ENCODE data around the gene GSAP. TPM values are rescaled to one million over a fixed set of nuclear protein-coding genes. Genes with fewer than 3 reads are reported as not detected.

The GSAP gene
- polyA plus RNA-seq, 1 of the 3 experiments (the other 2 are of a cell fraction) = 5.9 TPM

DNA sequence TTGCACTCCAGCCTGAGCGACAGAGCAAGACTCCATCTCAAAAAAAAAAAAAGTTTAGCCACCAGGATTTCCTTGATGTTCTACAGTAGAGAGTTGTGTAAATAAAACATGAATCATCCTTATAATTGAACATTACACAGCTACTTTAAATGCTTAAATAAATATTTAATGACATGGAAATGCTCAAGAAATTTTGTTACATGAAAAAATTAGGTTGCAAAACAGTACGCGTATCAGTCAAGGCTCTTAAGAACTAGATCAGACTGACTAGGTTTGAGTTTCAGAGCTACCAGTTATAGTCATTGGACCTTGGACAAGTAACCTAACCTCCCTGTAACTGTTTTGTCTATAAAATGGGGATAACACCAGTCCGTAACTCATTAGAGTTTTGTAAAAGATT is 38.7 kb upstream of the GSAP start:
- Histone ChIP-seq H3K4me2 (peak overlapping the region; percentile 26; the same call in 1 of the 2 replicates), H2AFZ (ENCODE audit: low read depth) (no peak overlapping the region), H3K36me3 (replicated peaks in 1 of 2; ENCODE audit: control insufficient read depth in 1 of 2, insufficient read depth in 2 of 2, low read length in 1 of 2) (no peaks in the 10 kb centered on the region), H3K27ac (ENCODE audit: low read depth in 2 of 2, low read length in 1 of 2) (peak overlapping the region in 1 of 2 experiments; percentile 0; a peak in 1 of 4 replicates), H3K9me2 (no peaks in the 10 kb centered on the region), H3F3A (replicated peaks; ENCODE audit: insufficient read depth) (peaks cover 4% of the 10 kb centered on the region), H3K4me3 (ENCODE audit: low read depth in 2 of 2, low read length in 1 of 2) (no peak overlapping the region), H3K27me3 (ENCODE audit: insufficient read depth) (no peaks in the 10 kb centered on the region), H3K79me2 (ENCODE audit: insufficient read depth) (no peaks in the 10 kb centered on the region), H3K9ac (no peak overlapping the region), H3K9me3 (no peaks in the 10 kb centered on the region), H4K20me1 (ENCODE audit: insufficient read depth) (no peaks in the 10 kb centered on the region), H3K4me1 (ENCODE audit: control insufficient read depth in 1 of 2, insufficient read depth in 2 of 2, low read depth in 1 of 2, low read length in 1 of 2) (peaks cover 0 to 11% of the 10 kb centered on the region in 2 experiments; a peak in 3 of 4 replicates)
- WGBS (ENCODE audit: low lambda C conversion rate) = 87% methylated on average over 4 of the region's 4 CpGs
- ChIA-PET POLR2A (no interaction called here), CTCF (interaction anchor here (0.9 to 2.5 kb wide), 2 partner anchors 19 to 204 kb away, joined by 3 to 7 read pairs; no protein-coding TSS in a partner anchor)
- DNase-seq = no peak
- no peak for TF ChIP-seq TAF1 (IDR thresholded peaks at IDR 0.05; ENCODE audit: borderline replicate concordance, low read depth, low read length)
- no peak for TF ChIP-seq ELF1 (IDR thresholded peaks at IDR 0.05)
- no peak for TF ChIP-seq FOSL2 (IDR thresholded peaks at IDR 0.05; ENCODE audit: borderline replicate concordance, low read depth)
- no peak for TF ChIP-seq USF1 (IDR thresholded peaks at IDR 0.05; ENCODE audit: borderline replicate concordance, low read depth)

DNA sequence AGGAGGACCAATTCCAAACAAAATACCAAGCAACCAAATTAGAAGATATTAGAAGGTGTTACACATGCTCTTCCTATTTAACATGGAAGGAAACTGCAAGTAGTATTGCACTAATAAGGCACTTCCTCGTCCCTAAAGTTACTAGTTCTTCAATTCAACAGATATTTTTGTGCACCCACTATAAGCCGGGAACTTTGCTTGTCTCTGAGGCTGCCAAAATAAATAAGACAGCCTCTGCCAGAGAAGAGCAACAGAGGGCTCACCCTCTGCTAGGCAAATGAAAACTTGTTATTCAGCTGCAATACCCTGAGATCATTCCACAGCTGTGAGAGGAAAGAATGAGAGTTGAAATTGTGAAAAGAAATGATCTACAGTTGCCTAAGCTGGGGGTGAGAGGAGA is 37.4 kb upstream of the GSAP start:
- H2AFZ ChIP-seq (ENCODE audit: low read depth) = no peak overlapping the region
- H4K20me1 ChIP-seq (ENCODE audit: insufficient read depth) = no peaks in the 10 kb centered on the region
- 54% methylated on average over 2 of the region's 2 CpGs for WGBS (ENCODE audit: low lambda C conversion rate)
- H3K79me2 ChIP-seq (ENCODE audit: insufficient read depth) = no peaks in the 10 kb centered on the region
- peaks cover 4% of the 10 kb centered on the region for H3F3A ChIP-seq (replicated peaks; ENCODE audit: insufficient read depth)
- H3K9ac ChIP-seq = no peak overlapping the region
- H3K36me3 ChIP-seq (replicated peaks in 1 of 2; ENCODE audit: control insufficient read depth in 1 of 2, insufficient read depth in 2 of 2, low read length in 1 of 2) = no peaks in the 10 kb centered on the region
- H3K4me1 ChIP-seq (ENCODE audit: control insufficient read depth in 1 of 2, insufficient read depth in 2 of 2, low read depth in 1 of 2, low read length in 1 of 2) = peaks cover 0 to 11% of the 10 kb centered on the region in 2 experiments; a peak in 3 of 4 replicates
- peak overlapping the region; percentile 36 for H3K4me2 ChIP-seq
- no peaks in the 10 kb centered on the region for H3K27me3 ChIP-seq (ENCODE audit: insufficient read depth)
- TF ChIP-seq TAF1 (IDR thresholded peaks at IDR 0.05; ENCODE audit: borderline replicate concordance, low read depth, low read length) = no peak
- TF ChIP-seq RAD21 (IDR thresholded peaks at IDR 0.05; ENCODE audit: low read length) = no peak
- no peak for TF ChIP-seq SIN3A (IDR thresholded peaks at IDR 0.05; ENCODE audit: borderline replicate concordance, low read depth, low read length)
- TF ChIP-seq RXRA (IDR thresholded peaks at IDR 0.05; ENCODE audit: borderline replicate concordance, low read depth) = no peak
- no peak for TF ChIP-seq MEF2A (IDR thresholded peaks at IDR 0.05; ENCODE audit: borderline replicate concordance, low read depth)
- no peak for TF ChIP-seq CHD2 (IDR thresholded peaks at IDR 0.05; ENCODE audit: low read length, partially characterized antibody)
- no peak for TF ChIP-seq RCOR1 (IDR thresholded peaks at IDR 0.05; ENCODE audit: low read length)
- TF ChIP-seq, protein P1, sequence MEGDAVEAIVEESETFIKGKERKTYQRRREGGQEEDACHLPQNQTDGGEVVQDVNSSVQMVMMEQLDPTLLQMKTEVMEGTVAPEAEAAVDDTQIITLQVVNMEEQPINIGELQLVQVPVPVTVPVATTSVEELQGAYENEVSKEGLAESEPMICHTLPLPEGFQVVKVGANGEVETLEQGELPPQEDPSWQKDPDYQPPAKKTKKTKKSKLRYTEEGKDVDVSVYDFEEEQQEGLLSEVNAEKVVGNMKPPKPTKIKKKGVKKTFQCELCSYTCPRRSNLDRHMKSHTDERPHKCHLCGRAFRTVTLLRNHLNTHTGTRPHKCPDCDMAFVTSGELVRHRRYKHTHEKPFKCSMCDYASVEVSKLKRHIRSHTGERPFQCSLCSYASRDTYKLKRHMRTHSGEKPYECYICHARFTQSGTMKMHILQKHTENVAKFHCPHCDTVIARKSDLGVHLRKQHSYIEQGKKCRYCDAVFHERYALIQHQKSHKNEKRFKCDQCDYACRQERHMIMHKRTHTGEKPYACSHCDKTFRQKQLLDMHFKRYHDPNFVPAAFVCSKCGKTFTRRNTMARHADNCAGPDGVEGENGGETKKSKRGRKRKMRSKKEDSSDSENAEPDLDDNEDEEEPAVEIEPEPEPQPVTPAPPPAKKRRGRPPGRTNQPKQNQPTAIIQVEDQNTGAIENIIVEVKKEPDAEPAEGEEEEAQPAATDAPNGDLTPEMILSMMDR (IDR thresholded peaks at IDR 0.05) = no peak
- no peak for TF ChIP-seq FOXJ3 (CRISPR knock-in tag; IDR thresholded peaks at IDR 0.05)
- TF ChIP-seq RFX5 (IDR thresholded peaks at IDR 0.05; ENCODE audit: low read length) = no peak
- no peak for TF ChIP-seq ZBTB33 (IDR thresholded peaks at IDR 0.05; ENCODE audit: borderline replicate concordance, low read depth)
- no peak for TF ChIP-seq USF1 (IDR thresholded peaks at IDR 0.05; ENCODE audit: borderline replicate concordance, low read depth)
- no peak for TF ChIP-seq NFIC (IDR thresholded peaks at IDR 0.05; ENCODE audit: borderline replicate concordance)
- TF ChIP-seq TEAD4 (IDR thresholded peaks at IDR 0.05; ENCODE audit: borderline replicate concordance, insufficient read depth) = no peak
- no peak for TF ChIP-seq ELF1 (IDR thresholded peaks at IDR 0.05)
- TF ChIP-seq SMC3 (IDR thresholded peaks at IDR 0.05; ENCODE audit: low read depth, low read length) = no peak
- TF ChIP-seq, protein P2, sequence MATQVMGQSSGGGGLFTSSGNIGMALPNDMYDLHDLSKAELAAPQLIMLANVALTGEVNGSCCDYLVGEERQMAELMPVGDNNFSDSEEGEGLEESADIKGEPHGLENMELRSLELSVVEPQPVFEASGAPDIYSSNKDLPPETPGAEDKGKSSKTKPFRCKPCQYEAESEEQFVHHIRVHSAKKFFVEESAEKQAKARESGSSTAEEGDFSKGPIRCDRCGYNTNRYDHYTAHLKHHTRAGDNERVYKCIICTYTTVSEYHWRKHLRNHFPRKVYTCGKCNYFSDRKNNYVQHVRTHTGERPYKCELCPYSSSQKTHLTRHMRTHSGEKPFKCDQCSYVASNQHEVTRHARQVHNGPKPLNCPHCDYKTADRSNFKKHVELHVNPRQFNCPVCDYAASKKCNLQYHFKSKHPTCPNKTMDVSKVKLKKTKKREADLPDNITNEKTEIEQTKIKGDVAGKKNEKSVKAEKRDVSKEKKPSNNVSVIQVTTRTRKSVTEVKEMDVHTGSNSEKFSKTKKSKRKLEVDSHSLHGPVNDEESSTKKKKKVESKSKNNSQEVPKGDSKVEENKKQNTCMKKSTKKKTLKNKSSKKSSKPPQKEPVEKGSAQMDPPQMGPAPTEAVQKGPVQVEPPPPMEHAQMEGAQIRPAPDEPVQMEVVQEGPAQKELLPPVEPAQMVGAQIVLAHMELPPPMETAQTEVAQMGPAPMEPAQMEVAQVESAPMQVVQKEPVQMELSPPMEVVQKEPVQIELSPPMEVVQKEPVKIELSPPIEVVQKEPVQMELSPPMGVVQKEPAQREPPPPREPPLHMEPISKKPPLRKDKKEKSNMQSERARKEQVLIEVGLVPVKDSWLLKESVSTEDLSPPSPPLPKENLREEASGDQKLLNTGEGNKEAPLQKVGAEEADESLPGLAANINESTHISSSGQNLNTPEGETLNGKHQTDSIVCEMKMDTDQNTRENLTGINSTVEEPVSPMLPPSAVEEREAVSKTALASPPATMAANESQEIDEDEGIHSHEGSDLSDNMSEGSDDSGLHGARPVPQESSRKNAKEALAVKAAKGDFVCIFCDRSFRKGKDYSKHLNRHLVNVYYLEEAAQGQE (IDR thresholded peaks at IDR 0.05; ENCODE audit: low read depth, low read length) = no peak
- H3K27ac ChIP-seq (ENCODE audit: low read depth in 2 of 2, low read length in 1 of 2) = peak overlapping the region in 1 of 2 experiments; percentile 2; a peak in 1 of 4 replicates
- no peak for DNase-seq
- CTCF ChIA-PET = interaction anchor here (0.6 to 2.5 kb wide), 3 partner anchors 9 to 122 kb away, joined by 3 to 7 read pairs (median 3); no protein-coding TSS in a partner anchor
- no peaks in the 10 kb centered on the region for H3K9me2 ChIP-seq
- no peaks in the 10 kb centered on the region for H3K9me3 ChIP-seq
- POLR2A ChIA-PET = no interaction called here
- no peak overlapping the region for H3K4me3 ChIP-seq (ENCODE audit: low read depth in 2 of 2, low read length in 1 of 2)
